GM19035 (cell line): ENCODE results near the gene CYP4F2.
"Not testable (repeated sequence)": the region's sequence is repeated elsewhere in the genome, so short reads cannot be mapped to it uniquely, and the experiment has no call there.

Experiments
- ATAC-seq: cut with Tn5 transposase; IDR thresholded peaks from one replicate; pipeline ENCODE4 v1.9.1; 2021; ENCODE audit not compliant: unreplicated experiment

The CYP4F2 gene

GRCh38 chr19:15859187-15859586, 38.7 kb downstream of the CYP4F2 start:
- ATAC-seq, result no peak

GRCh38 chr19:15850385-15850784, 47.5 kb downstream of the CYP4F2 start:
- no peak for ATAC-seq

- ATAC-seq, result no peak
Measured at GRCh38 chr19:15846923-15847322, 51.0 kb downstream of the CYP4F2 start.

GRCh38 chr19:15843894-15844222, 54.0 kb downstream of the CYP4F2 start:
- ATAC-seq, result not testable (repeated sequence)

- ATAC-seq, result no peak
Measured at GRCh38 chr19:15843203-15843893, 54.5 kb downstream of the CYP4F2 start.

GRCh38 chr19:15841875-15842569, 55.9 kb downstream of the CYP4F2 start:
- no peak for ATAC-seq

- ATAC-seq, result no peak
Measured at GRCh38 chr19:15840833-15841232, 57.0 kb downstream of the CYP4F2 start.

- ATAC-seq, result not testable (repeated sequence)
Measured at GRCh38 chr19:15839888-15840287, 58.0 kb downstream of the CYP4F2 start.

GRCh38 chr19:15838351-15838750, 59.5 kb downstream of the CYP4F2 start:
- no peak for ATAC-seq

- peak; percentile 14 for ATAC-seq
Measured at GRCh38 chr19:15837221-15837731, 60.6 kb downstream of the CYP4F2 start.

- peak; percentile 95 for ATAC-seq
Measured at GRCh38 chr19:15836330-15837220, 61.3 kb downstream of the CYP4F2 start.

GRCh38 chr19:15835565-15836329, 62.1 kb downstream of the CYP4F2 start:
- not testable (repeated sequence) for ATAC-seq

GRCh38 chr19:15834232-15834631, 63.6 kb downstream of the CYP4F2 start:
- not testable (repeated sequence) for ATAC-seq

GRCh38 chr19:15831626-15832025, 66.2 kb downstream of the CYP4F2 start:
- ATAC-seq, result no peak

GRCh38 chr19:15829786-15830185, 68.1 kb downstream of the CYP4F2 start:
- no peak for ATAC-seq

GRCh38 chr19:15829306-15829698, 68.6 kb downstream of the CYP4F2 start:
- no peak for ATAC-seq

- ATAC-seq, result not testable (repeated sequence)
Measured at GRCh38 chr19:15828611-15829305, 69.1 kb downstream of the CYP4F2 start.

- no peak for ATAC-seq
Measured at GRCh38 chr19:15828121-15828610, 69.7 kb downstream of the CYP4F2 start.
